ENCODE results near the gene DDX60.

Gene DDX60

DNA sequence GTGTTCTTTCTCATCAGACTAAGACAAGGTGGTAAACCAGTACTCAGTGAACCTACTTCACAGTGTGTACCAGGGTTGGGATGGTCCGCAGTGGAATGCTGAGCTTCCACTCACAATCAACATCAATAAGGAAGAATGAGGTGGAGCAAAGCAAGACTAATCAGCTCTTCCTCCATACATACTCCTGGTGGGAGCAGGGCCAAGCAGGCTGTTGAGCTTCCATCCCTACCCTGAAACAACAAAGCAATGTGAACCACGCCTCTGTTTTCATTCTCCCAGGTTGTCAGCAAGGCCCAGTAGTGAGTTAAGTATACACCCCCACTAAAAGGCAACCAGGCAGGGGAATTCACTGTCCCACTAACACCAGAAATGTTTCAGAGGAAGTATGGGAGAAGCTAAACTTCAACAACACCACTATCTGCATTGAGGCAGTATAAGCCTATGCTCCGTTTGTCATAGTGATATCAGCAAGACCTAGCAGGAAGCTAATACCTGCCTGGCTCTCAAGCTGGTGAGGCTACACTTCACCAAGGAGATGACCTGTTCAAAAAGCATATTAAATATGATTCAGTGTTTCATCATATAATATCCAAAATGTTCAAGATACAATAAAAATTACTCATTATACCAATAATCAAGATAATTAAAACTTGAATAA is 109.5 kb downstream of the DDX60 start:
- no peak overlapping the region for H3K4me3 ChIP-seq (ENCODE audit: low read depth, low read length)
- TF ChIP-seq, protein P1, sequence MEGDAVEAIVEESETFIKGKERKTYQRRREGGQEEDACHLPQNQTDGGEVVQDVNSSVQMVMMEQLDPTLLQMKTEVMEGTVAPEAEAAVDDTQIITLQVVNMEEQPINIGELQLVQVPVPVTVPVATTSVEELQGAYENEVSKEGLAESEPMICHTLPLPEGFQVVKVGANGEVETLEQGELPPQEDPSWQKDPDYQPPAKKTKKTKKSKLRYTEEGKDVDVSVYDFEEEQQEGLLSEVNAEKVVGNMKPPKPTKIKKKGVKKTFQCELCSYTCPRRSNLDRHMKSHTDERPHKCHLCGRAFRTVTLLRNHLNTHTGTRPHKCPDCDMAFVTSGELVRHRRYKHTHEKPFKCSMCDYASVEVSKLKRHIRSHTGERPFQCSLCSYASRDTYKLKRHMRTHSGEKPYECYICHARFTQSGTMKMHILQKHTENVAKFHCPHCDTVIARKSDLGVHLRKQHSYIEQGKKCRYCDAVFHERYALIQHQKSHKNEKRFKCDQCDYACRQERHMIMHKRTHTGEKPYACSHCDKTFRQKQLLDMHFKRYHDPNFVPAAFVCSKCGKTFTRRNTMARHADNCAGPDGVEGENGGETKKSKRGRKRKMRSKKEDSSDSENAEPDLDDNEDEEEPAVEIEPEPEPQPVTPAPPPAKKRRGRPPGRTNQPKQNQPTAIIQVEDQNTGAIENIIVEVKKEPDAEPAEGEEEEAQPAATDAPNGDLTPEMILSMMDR (IDR thresholded peaks at IDR 0.05; ENCODE audit: low read depth, low read length), result no peak

- TF ChIP-seq, protein P1 (IDR thresholded peaks at IDR 0.05; ENCODE audit: low read depth, low read length), result no peak
- no peak overlapping the region for H3K4me3 ChIP-seq (ENCODE audit: low read depth, low read length)
Measured at GRCh38 chr4:168203233-168203911, 115.2 kb downstream of the DDX60 start.

DNA sequence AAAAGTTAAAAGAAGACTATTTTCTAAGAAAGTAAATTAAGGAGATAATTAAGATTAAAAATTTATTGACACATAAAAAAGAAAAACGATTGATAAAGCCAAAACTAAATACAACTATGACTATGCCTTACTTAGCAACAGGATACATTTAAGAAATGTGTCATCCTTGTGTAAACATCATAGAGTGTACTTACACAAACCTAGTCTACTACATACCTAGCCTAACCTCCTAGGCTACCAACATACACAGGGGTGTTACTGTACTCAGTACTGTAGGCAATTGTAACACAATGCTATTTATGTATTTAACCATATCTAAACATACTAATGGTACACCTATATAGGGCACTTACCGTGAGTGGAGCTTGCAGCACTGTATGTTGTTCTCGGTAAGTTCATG is 117.9 kb downstream of the DDX60 start:
- TF ChIP-seq, protein P1 (IDR thresholded peaks at IDR 0.05; ENCODE audit: low read depth, low read length), result no peak
- H3K4me3 ChIP-seq (ENCODE audit: low read depth, low read length), result no peak overlapping the region

- TF ChIP-seq, protein P1 (IDR thresholded peaks at IDR 0.05; ENCODE audit: low read depth, low read length), result no peak
- H3K4me3 ChIP-seq (ENCODE audit: low read depth, low read length), result no peak overlapping the region
Measured at GRCh38 chr4:168199260-168199957, 119.1 kb downstream of the DDX60 start.

- TF ChIP-seq, protein P1 (IDR thresholded peaks at IDR 0.05; ENCODE audit: low read depth, low read length), result no peak
- H3K4me3 ChIP-seq (ENCODE audit: low read depth, low read length), result no peak overlapping the region
Measured at GRCh38 chr4:168197926-168198325, 120.6 kb downstream of the DDX60 start.

DNA sequence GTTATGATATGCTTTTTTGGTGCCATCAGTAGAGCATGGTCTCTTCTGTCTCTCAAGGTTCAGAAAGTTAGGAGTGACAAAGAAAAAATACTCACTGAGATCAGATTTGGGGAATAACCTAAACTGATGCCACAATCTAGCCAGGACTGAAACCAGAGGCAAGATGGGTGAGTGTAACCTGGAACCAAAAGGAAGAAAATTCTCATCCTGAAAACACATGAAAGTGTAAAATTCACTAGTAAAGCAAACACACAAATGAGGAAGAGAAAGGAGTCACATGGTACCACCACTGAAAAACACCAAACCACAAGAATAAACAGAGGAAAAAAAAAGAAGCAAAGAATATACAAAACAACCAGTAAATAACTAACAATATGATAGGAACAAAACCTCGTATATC is 129.8 kb downstream of the DDX60 start:
- TF ChIP-seq, protein P1 (IDR thresholded peaks at IDR 0.05; ENCODE audit: low read depth, low read length), result no peak
- H3K4me3 ChIP-seq (ENCODE audit: low read depth, low read length), result no peak overlapping the region
